GM12865 (cell line): ENCODE results near the gene TSPEAR.
"Not testable (repeated sequence)": the region's sequence is repeated elsewhere in the genome, so short reads cannot be mapped to it uniquely, and the experiment has no call there.

ENCODE experiments used
- DNase-seq: peaks from one replicate; pipeline ENCODE4 v3.0.0; 2010; ENCODE audit warnings: low read depth
- H3K4me3 ChIP-seq: 2 replicates; pipeline ENCODE4 v1.5.1; 2011; ENCODE audit warnings: mild to moderate bottlenecking, low read depth, low read length, control low read depth
- CTCF ChIP-seq: IDR thresholded peaks from 2 replicates; pipeline ENCODE4 v1.5.1; 2011; ENCODE audit warnings: low read length, control low read depth, low read depth, inconsistent platforms; ENCODE audit not compliant: insufficient read depth; ENCODE audit errors: missing control alignments

TSPEAR gene

GRCh38 chr21:44602463-44602850 is 108.9 kb downstream of the TSPEAR start:
- no peak for TF ChIP-seq CTCF
- H3K4me3 ChIP-seq, result no peak overlapping the region
- no peak for DNase-seq

- no peak for TF ChIP-seq CTCF
- H3K4me3 ChIP-seq, result no peak overlapping the region
- no peak for DNase-seq
These were observed 109.5 kb downstream of the TSPEAR start for GRCh38 chr21:44601596-44602462.

GRCh38 chr21:44601091-44601490 is 110.3 kb downstream of the TSPEAR start:
- DNase-seq, H3K4me3 ChIP-seq: not testable (repeated sequence)

- not testable (repeated sequence) for H3K4me3 ChIP-seq, DNase-seq
These were observed 111.0 kb downstream of the TSPEAR start, which contains the start of gene KRTAP10-7 for GRCh38 chr21:44600118-44600978. Gene KRTAP10-7 (plus strand): TSS chr21:44600597. CDS start chr21:44600622, 25 bp downstream.

GRCh38 chr21:44599264-44600029 is 111.9 kb downstream of the TSPEAR start:
- H3K4me3 ChIP-seq, result no peak overlapping the region
- no peak for DNase-seq
- TF ChIP-seq CTCF, result no peak

- no peak for DNase-seq
- TF ChIP-seq CTCF, result no peak
- H3K4me3 ChIP-seq, result no peak overlapping the region
These were observed 113.3 kb downstream of the TSPEAR start for GRCh38 chr21:44598061-44598460.

GRCh38 chr21:44596068-44596725 is 115.2 kb downstream of the TSPEAR start:
- DNase-seq, result no peak
- no peak for TF ChIP-seq CTCF
- no peak overlapping the region for H3K4me3 ChIP-seq
